Progenitor cell of endocrine pancreas (in vitro differentiated cells): ENCODE data around the gene RIC1. TPM values are rescaled to one million over a fixed set of nuclear protein-coding genes. Genes with fewer than 3 reads are reported as not detected.

Experiments
- DNase-seq: peaks from one replicate; pipeline ENCODE4 v3.0.0; 2021; ENCODE audit warnings: low spot score; ENCODE audit not compliant: unreplicated experiment
- H3K27ac Mint-ChIP-seq: 2 replicates; pipeline ENCODE4 v1.8.0; 2021; ENCODE audit warnings: mild to moderate bottlenecking, moderate library complexity, mixed read lengths
- H3K27me3 Mint-ChIP-seq: 2 replicates; pipeline ENCODE4 v1.8.0; 2021; ENCODE audit warnings: mixed read lengths
- H3K36me3 Mint-ChIP-seq: 2 replicates; pipeline ENCODE4 v1.8.0; 2022; ENCODE audit warnings: mixed read lengths; ENCODE audit not compliant: insufficient read depth
- H3K4me1 Mint-ChIP-seq: 2 replicates; pipeline ENCODE4 v1.8.0; 2021; ENCODE audit warnings: low read depth, mixed read lengths
- H3K4me3 Mint-ChIP-seq: 2 replicates; pipeline ENCODE4 v1.8.0; 2021; ENCODE audit warnings: low read depth, mild to moderate bottlenecking, moderate library complexity, mixed read lengths
- H3K9me3 Mint-ChIP-seq: 2 replicates; pipeline ENCODE4 v1.8.0; 2021; ENCODE audit warnings: low read depth, mixed read lengths
- total RNA-seq: library from RNA; stranded (reverse); gene quantifications from 2 replicates; pipeline ENCODE4 v1.2.1, GENCODE V29; 2021
- TF ChIP-seq, protein P1 (sequence below): fragments of 200-600 bp; sonication (generic); IDR thresholded peaks from one replicate; pipeline ENCODE4 v1.5.0; 2021; ENCODE audit warnings: antibody characterized with exemption, mild to moderate bottlenecking; ENCODE audit not compliant: unreplicated experiment

RIC1 gene
- total RNA-seq, 1 donor from 2014 or later, result 24.2 TPM

DNA sequence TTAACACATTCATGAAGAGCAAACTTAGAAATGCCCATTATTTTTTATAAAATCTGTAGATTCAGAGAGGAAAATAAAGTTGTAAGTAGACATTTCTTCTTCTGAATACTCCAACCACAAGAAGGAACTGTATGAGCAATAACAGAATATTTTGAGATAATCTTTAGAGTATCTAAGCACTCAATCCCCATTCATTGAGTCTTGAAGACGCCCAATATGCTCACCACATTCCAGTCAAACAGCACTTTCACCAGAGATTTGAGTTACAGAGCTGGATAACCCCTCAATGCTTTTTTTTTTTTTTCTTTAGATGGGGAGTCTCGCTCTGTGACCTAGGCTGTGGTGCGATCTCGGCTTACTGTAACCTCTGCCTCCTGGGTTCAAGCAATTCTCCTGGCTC is 14.7 kb upstream of the RIC1 start:
- no peak overlapping the region for H3K27ac Mint-ChIP-seq
- TF ChIP-seq, protein P1, sequence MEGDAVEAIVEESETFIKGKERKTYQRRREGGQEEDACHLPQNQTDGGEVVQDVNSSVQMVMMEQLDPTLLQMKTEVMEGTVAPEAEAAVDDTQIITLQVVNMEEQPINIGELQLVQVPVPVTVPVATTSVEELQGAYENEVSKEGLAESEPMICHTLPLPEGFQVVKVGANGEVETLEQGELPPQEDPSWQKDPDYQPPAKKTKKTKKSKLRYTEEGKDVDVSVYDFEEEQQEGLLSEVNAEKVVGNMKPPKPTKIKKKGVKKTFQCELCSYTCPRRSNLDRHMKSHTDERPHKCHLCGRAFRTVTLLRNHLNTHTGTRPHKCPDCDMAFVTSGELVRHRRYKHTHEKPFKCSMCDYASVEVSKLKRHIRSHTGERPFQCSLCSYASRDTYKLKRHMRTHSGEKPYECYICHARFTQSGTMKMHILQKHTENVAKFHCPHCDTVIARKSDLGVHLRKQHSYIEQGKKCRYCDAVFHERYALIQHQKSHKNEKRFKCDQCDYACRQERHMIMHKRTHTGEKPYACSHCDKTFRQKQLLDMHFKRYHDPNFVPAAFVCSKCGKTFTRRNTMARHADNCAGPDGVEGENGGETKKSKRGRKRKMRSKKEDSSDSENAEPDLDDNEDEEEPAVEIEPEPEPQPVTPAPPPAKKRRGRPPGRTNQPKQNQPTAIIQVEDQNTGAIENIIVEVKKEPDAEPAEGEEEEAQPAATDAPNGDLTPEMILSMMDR, result no peak
- no peak overlapping the region for H3K4me3 Mint-ChIP-seq
- H3K4me1 Mint-ChIP-seq, result peaks cover 6% of the 10 kb centered on the region
- H3K27me3 Mint-ChIP-seq, result no peaks in the 10 kb centered on the region
- H3K36me3 Mint-ChIP-seq, result no peaks in the 10 kb centered on the region
- no peaks in the 10 kb centered on the region for H3K9me3 Mint-ChIP-seq
- DNase-seq, result no peak

DNA sequence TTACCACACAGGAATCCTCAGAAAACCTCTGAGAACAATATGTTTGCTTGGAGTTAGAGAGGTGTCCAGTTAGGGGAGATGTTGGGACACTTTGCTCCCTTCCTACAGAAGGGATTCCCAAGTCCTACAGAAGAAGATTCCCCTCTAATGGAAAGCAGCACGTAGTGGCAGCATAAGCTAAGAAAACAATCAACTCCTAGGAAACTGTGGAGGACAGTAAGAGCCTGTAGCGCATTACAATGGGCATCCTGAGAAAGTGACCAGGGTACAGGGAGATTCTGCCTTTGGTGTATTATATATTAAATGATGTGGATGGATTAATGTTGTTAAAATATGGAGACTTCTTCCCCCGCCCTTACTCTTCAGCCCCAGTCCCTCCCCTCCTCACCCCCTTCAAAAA is 13.9 kb upstream of the RIC1 start:
- TF ChIP-seq, protein P1, result no peak
- H3K9me3 Mint-ChIP-seq, result no peaks in the 10 kb centered on the region

DNA sequence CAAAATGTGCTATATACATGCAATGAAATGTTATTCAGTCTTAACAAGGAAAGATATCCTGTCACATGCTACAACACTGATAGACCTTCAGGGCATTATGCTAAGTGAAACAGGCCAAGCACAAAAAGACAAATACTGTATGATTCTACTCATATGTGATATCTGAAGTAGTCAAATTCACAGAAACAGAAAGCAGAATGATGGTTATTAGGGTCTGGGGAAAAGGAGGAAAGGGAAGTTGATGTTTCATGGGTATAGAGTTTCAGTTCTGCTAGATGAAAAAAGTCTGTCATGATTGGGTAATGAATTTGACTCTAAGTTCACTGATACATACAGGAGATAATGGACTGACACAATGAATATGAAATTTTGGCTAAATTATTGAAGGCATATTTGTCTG is 11.2 kb upstream of the RIC1 start:
- peaks cover 2% of the 10 kb centered on the region for H3K4me1 Mint-ChIP-seq
- no peak overlapping the region for H3K4me3 Mint-ChIP-seq
- no peak for DNase-seq
- H3K9me3 Mint-ChIP-seq, result no peaks in the 10 kb centered on the region
- H3K27me3 Mint-ChIP-seq, result no peaks in the 10 kb centered on the region
- H3K36me3 Mint-ChIP-seq, result no peaks in the 10 kb centered on the region
- TF ChIP-seq, protein P1, result no peak
- no peak overlapping the region for H3K27ac Mint-ChIP-seq

More for the DNA sequence above, 13.9 kb upstream of the RIC1 start:
- Mint-ChIP-seq H3K27me3 (no peaks in the 10 kb centered on the region), H3K27ac (no peak overlapping the region), H3K4me1 (peaks cover 6% of the 10 kb centered on the region), H3K36me3 (no peaks in the 10 kb centered on the region), H3K4me3 (no peak overlapping the region)
- no peak for DNase-seq

DNA sequence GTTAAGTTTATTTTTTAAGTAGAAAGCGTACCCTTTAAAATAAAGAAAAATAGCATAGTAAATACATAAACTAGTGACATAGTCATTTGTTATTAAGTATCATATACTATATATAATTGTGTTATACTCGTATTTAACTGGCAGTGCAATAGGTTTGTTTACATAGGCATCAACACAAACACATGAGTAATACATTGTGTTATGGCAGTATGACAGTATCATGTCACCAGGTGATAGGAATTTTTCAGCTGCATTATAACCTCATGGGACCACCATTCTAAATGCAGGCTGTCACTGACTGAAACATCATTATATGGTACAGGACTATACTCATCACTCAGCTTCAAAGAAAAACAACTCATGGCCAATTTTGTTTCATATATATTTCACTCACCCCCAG is 8.4 kb upstream of the RIC1 start:
- H3K9me3 Mint-ChIP-seq, result no peaks in the 10 kb centered on the region
- no peaks in the 10 kb centered on the region for H3K27me3 Mint-ChIP-seq
- no peaks in the 10 kb centered on the region for H3K36me3 Mint-ChIP-seq
- H3K4me3 Mint-ChIP-seq, result no peak overlapping the region
- H3K27ac Mint-ChIP-seq, result no peak overlapping the region
- H3K4me1 Mint-ChIP-seq, result peaks cover 2% of the 10 kb centered on the region
- TF ChIP-seq, protein P1, result no peak
- no peak for DNase-seq

DNA sequence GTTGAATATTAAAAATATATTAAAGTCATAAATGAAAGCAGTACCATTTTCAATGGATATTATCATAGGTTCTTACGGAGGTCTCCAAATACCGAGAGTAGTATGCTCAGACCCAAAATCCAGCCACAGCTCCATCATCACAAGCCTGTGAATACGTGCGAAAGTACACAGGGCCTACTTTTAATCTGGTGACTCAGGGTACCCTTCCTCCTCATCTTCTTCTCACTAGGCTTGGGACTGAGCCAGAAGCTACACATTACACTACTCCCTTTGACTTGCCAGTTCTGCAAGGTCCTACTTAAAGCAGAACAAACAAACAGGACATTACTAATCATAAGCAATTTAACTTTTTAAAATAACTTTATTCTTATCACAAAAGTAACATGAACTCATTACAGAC is 7.6 kb upstream of the RIC1 start:
- no peaks in the 10 kb centered on the region for H3K36me3 Mint-ChIP-seq
- no peaks in the 10 kb centered on the region for H3K27me3 Mint-ChIP-seq
- H3K4me1 Mint-ChIP-seq, result peaks cover 2% of the 10 kb centered on the region
- DNase-seq, result no peak
- TF ChIP-seq, protein P1, result no peak
- no peak overlapping the region for H3K4me3 Mint-ChIP-seq
- no peak overlapping the region for H3K27ac Mint-ChIP-seq
- H3K9me3 Mint-ChIP-seq, result no peaks in the 10 kb centered on the region

DNA sequence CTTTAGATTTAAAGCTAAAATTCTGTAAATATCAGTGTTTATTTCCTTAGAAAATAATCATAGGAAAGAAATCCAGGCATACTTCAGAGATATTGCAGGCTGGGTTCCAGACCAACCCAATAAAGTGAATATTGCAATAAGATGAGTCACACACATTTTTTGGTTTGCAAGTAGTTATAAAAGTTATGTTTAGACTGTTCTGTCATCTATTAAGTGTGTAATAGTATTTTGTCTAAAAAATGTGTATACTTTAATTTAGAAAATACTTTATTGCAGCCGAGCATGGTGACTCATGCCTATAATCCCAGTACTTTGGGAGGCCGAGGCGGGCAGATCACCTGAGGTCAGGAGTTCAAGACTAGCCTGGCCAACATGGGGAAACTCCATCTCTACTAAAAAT is 6.9 kb upstream of the RIC1 start:
- H3K9me3 Mint-ChIP-seq, result no peaks in the 10 kb centered on the region
- DNase-seq, result no peak
- peaks cover 3% of the 10 kb centered on the region for H3K4me1 Mint-ChIP-seq
- no peak overlapping the region for H3K27ac Mint-ChIP-seq
- no peaks in the 10 kb centered on the region for H3K36me3 Mint-ChIP-seq
- no peak overlapping the region for H3K4me3 Mint-ChIP-seq
- TF ChIP-seq, protein P1, result no peak
- no peaks in the 10 kb centered on the region for H3K27me3 Mint-ChIP-seq
